BJ (cell line): ENCODE results near the gene ERF. TPM values are rescaled to one million over a fixed set of nuclear protein-coding genes. Genes with fewer than 3 reads are reported as not detected.
A peak's percentile ranks its signal among the peaks of the same experiment; 100 is the strongest.

Experiments used
- CTCF ChIA-PET: fragments of 350-600 bp; formaldehyde crosslinking; extraction: SDS; loops from one replicate; lab custom pipeline; 2021; ENCODE audit warnings: antibody characterized with exemption, inconsistent platforms; lab: Yijun Ruan, JAX
- POLR2A ChIA-PET: fragments of 300-600 bp; sonication (Branson Sonifier 250); formaldehyde crosslinking; extraction: SDS; loops from one replicate; lab custom pipeline; 2021; ENCODE audit warnings: antibody characterized with exemption; lab: Charles Lee
- DNase-seq: peaks from one replicate; pipeline ENCODE4 v3.0.0-alpha.2; 2011; ENCODE audit warnings: low read depth
- H3K27me3 ChIP-seq: 2 replicates; pipeline ENCODE4 v1.6.0; 2011; ENCODE audit warnings: low read length; ENCODE audit not compliant: control insufficient read depth, insufficient read depth
- H3K36me3 ChIP-seq: 2 replicates; pipeline ENCODE4 v1.5.1; 2011; ENCODE audit warnings: low read length; ENCODE audit not compliant: control insufficient read depth, insufficient read depth
- H3K4me3 ChIP-seq: 2 replicates; pipeline ENCODE4 v1.5.1; 2011; ENCODE audit warnings: low read depth, mild to moderate bottlenecking, control low read depth, low read length
- CTCF ChIP-seq: IDR thresholded peaks from 2 replicates; pipeline ENCODE4 v1.5.1; 2011; ENCODE audit warnings: low read depth, mild to moderate bottlenecking, control low read depth, inconsistent platforms, low read length, moderate library complexity; ENCODE audit not compliant: insufficient read depth
- polyA minus RNA-seq: library from RNA; depleted of rRNA, polyadenylated mRNA; stranded (reverse); fragments of >200 nt; gene quantifications from 2 replicates; pipeline ENCODE4 v1.2.3, GENCODE V29; 2011; rRNA and poly(A)+ RNA removed
- polyA plus RNA-seq: library from polyadenylated mRNA; depleted of rRNA; stranded (reverse); fragments of >200 nt; gene quantifications from 2 replicates; pipeline ENCODE4 v1.2.3, GENCODE V29; 2011; rRNA removed

The ERF gene
- polyA plus RNA-seq (47.4 and 51.4 TPM in 2 replicates), polyA minus RNA-seq (41.5 and 62.0 TPM in 2 replicates)

GRCh38 chr19:42254850-42255765, at the start of gene ERF:
Gene ERF (minus strand): TSS chr19:42255128. CDS start chr19:42254999, 129 bp downstream.
- DNase-seq: peak; percentile 38
- no peak for TF ChIP-seq CTCF
- Histone ChIP-seq H3K4me3 (peak within 1 kb of the TSS; percentile 100), H3K27me3 (no peaks in the 10 kb centered on the region), H3K36me3 (peaks cover 1% of the 10 kb centered on the region; the same call in 1 of the 2 replicates)
- ChIA-PET POLR2A (no interaction called here), CTCF (interaction anchor here (1.1 to 1.9 kb wide), 4 partner anchors 9 to 146 kb away, joined by 3 to 10 read pairs (median 7); no protein-coding TSS in a partner anchor)

GRCh38 chr19:42303876-42304275, 48.9 kb upstream of the ERF start:
- DNase-seq: no peak
- Histone ChIP-seq H3K27me3 (no peaks in the 10 kb centered on the region), H3K4me3 (no peak overlapping the region), H3K36me3 (no peaks in the 10 kb centered on the region)
- ChIA-PET CTCF (interaction anchor here (0.6 to 1.4 kb wide), 4 partner anchors 20 to 121 kb away, joined by 3 to 5 read pairs (median 4); no protein-coding TSS in a partner anchor), POLR2A (no interaction called here)
- no peak for TF ChIP-seq CTCF

GRCh38 chr19:42303101-42303464, 48.2 kb upstream of the ERF start:
- ChIA-PET POLR2A (no interaction called here), CTCF (interaction anchor here (0.7 to 10.9 kb wide), 5 partner anchors 13 to 58 kb away, joined by 3 to 109 read pairs (median 4); partner anchors contain the start of gene GSK3A)
- Histone ChIP-seq H3K36me3 (no peaks in the 10 kb centered on the region), H3K4me3 (peak overlapping the region; percentile 75), H3K27me3 (no peaks in the 10 kb centered on the region)
- DNase-seq: no peak
- TF ChIP-seq CTCF: no peak

- H3K36me3 ChIP-seq: no peaks in the 10 kb centered on the region; the same call in 1 of the 2 replicates
- ChIA-PET POLR2A (no interaction called here), CTCF (interaction anchor here (0.6 to 10.9 kb wide), 4 partner anchors 20 to 194 kb away, joined by 3 to 109 read pairs (median 4); partner anchors contain the start of gene GSK3A)
- H3K4me3 ChIP-seq: peak within 1 kb of the TSS; percentile 75
- DNase-seq: no peak
- no peak for TF ChIP-seq CTCF
- H3K27me3 ChIP-seq: no peaks in the 10 kb centered on the region
Measured at GRCh38 chr19:42301646-42302203, 46.8 kb upstream of the ERF start, which contains the start of gene PRR19. Gene PRR19 (plus strand): TSS chr19:42302132. CDS start chr19:42309585, 7,453 bp downstream.
